Neuron (in vitro differentiated cells): ENCODE data around the gene SRPK2.

ENCODE experiments used
- H2AFZ ChIP-seq: one replicate; pipeline ENCODE4 v1.6.1; 2013; ENCODE audit warnings: low read depth, mild to moderate bottlenecking, inconsistent platforms, low read length, moderate library complexity
- H3K27me3 ChIP-seq: one replicate; pipeline ENCODE4 v1.6.1; 2013; ENCODE audit warnings: low read length; ENCODE audit not compliant: insufficient read depth
- H3K36me3 ChIP-seq: one replicate; pipeline ENCODE4 v1.6.1; 2013; ENCODE audit warnings: low read length; ENCODE audit not compliant: insufficient read depth
- H3K4me1 ChIP-seq: one replicate; pipeline ENCODE4 v1.6.1; 2013; ENCODE audit warnings: low read length; ENCODE audit not compliant: insufficient read depth
- H3K4me3 ChIP-seq: 2 replicates; pipeline ENCODE4 v1.5.1; 2013; ENCODE audit warnings: mild to moderate bottlenecking, low read length, moderate library complexity
- H3K9me3 ChIP-seq: one replicate; pipeline ENCODE4 v1.6.1; 2013; ENCODE audit warnings: low read length

The SRPK2 gene

DNA sequence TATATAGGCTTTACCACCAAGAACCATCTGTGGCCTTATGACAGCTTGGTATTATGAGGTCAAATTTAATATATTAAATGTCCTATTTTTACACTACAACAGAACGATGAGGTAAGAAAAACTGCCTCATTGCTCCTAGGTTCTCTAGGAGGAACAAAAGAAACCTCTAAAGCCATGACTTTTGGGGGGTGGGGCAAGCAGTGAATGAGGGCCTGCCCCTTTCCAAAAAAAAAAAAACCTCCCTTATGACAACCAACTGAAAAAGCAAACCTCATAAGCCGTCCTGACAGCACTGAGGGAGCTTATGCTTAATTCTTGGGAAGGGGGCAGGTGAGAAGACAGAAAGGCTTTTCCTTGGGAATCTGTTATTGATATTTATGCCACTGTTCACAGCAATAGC, 258.1 kb downstream of the SRPK2 start:
- Histone ChIP-seq H3K9me3 (no peaks in the 10 kb centered on the region), H3K36me3 (peaks cover 15% of the 10 kb centered on the region), H3K4me1 (peaks cover 3% of the 10 kb centered on the region), H2AFZ (no peak overlapping the region), H3K27me3 (no peaks in the 10 kb centered on the region), H3K4me3 (no peak overlapping the region)

DNA sequence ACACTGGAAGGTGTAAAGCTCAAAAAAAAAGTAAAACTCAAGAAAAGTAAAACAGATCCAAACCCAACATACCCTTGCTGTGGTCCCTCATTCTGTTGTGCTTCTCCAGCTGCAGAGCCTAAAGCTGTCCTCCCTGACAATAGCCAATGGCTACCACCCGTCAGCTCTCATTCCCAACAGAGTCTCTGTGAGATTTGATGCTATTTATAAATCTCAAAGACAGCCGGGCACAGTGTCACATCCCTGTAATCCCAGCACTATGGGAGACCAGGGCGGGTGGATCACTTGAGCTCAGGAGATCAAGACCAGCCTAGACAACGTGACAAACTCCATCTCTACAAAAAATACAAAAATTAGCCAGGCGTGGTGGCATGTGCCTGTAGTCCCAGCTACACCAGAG, 258.7 kb downstream of the SRPK2 start:
- H3K36me3 ChIP-seq, result peaks cover 20% of the 10 kb centered on the region
- no peak overlapping the region for H3K4me3 ChIP-seq
- H2AFZ ChIP-seq, result no peak overlapping the region
- peaks cover 3% of the 10 kb centered on the region for H3K4me1 ChIP-seq
- H3K9me3 ChIP-seq, result no peaks in the 10 kb centered on the region
- H3K27me3 ChIP-seq, result no peaks in the 10 kb centered on the region

DNA sequence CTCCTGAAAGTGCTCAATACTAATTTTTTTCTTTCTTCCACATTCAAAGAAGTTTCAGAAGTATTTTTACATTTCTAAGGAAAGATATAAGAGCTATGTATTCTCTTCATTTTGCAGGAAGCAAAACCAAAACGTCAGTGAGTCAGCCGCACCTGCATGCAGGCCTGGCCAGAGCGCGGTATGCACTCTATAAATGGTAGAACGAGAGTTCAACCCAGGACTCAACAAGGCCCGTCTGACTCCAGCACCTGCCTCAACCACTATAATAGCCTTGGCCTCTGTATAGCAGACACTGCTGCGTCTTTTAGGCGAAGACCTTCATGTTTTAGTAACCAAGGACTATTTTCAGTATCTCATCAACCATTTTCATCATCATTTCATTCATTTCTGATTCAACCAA, 261.5 kb downstream of the SRPK2 start:
- Histone ChIP-seq H3K9me3 (no peaks in the 10 kb centered on the region), H2AFZ (no peak overlapping the region), H3K4me3 (no peak overlapping the region), H3K4me1 (peaks cover 6% of the 10 kb centered on the region), H3K36me3 (peaks cover 18% of the 10 kb centered on the region), H3K27me3 (no peaks in the 10 kb centered on the region)

- Histone ChIP-seq H2AFZ (no peak overlapping the region), H3K9me3 (no peaks in the 10 kb centered on the region), H3K4me1 (peaks cover 6% of the 10 kb centered on the region), H3K27me3 (no peaks in the 10 kb centered on the region), H3K36me3 (peaks cover 18% of the 10 kb centered on the region), H3K4me3 (no peak overlapping the region)
These were observed 262.2 kb downstream of the SRPK2 start for GRCh38 chr7:105126436-105126975.

DNA sequence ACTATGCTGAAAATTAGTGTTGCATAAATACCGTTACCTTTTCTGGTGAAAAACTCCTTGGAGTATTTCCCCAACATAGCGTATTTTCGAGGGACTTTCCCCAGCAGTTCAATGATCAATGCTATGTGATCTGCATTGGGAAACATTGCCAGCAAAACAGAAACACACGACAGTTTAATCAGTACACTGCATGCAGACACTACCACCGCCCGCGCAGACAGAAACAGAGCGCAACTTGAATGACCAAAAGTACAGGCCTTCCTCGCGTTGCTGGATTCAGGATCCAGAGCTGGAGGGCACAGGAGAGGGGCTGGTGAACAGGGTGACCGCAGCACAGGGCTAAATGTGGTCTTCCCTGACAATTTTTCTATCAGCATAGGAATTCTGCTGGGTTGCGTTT, 263.0 kb downstream of the SRPK2 start:
- peaks cover 6% of the 10 kb centered on the region for H3K4me1 ChIP-seq
- peaks cover 16% of the 10 kb centered on the region for H3K36me3 ChIP-seq
- no peak overlapping the region for H2AFZ ChIP-seq
- H3K27me3 ChIP-seq, result no peaks in the 10 kb centered on the region
- H3K9me3 ChIP-seq, result no peaks in the 10 kb centered on the region
- H3K4me3 ChIP-seq, result no peak overlapping the region

DNA sequence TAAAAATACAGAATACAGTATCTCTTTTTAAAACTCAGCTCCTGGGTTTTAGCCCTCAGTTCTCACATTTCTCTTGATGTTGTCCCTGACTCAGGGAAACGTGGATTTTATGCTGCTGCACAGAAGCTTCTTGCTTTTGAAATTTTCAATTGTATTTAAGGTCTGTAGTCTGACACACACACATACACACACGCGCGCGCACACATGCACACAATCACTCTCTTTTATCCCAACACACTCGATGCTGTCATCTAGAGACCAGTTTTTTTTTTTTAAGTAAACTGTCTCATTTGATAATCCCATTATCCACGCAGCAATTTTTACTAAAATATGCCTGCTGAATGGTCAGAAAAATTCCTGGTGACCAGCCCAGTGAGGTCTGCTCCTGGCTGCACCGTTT, 266.1 kb downstream of the SRPK2 start:
- no peak overlapping the region for H2AFZ ChIP-seq
- H3K36me3 ChIP-seq, result peaks cover 16% of the 10 kb centered on the region
- H3K4me3 ChIP-seq, result no peak overlapping the region
- peaks cover 20% of the 10 kb centered on the region for H3K4me1 ChIP-seq
- H3K27me3 ChIP-seq, result no peaks in the 10 kb centered on the region
- H3K9me3 ChIP-seq, result no peaks in the 10 kb centered on the region

- Histone ChIP-seq H3K4me3 (no peak overlapping the region), H3K9me3 (no peaks in the 10 kb centered on the region), H3K4me1 (peaks cover 20% of the 10 kb centered on the region), H3K27me3 (no peaks in the 10 kb centered on the region), H3K36me3 (peaks cover 36% of the 10 kb centered on the region), H2AFZ (no peak overlapping the region)
These were observed 269.8 kb downstream of the SRPK2 start for GRCh38 chr7:105118612-105119600.

GRCh38 chr7:105112440-105113418, 276.0 kb downstream of the SRPK2 start:
- no peaks in the 10 kb centered on the region for H3K9me3 ChIP-seq
- peaks cover under 1% of the 10 kb centered on the region for H3K4me1 ChIP-seq
- H3K27me3 ChIP-seq, result no peaks in the 10 kb centered on the region
- H2AFZ ChIP-seq, result no peak overlapping the region
- peaks cover 95% of the 10 kb centered on the region for H3K36me3 ChIP-seq
- H3K4me3 ChIP-seq, result no peak overlapping the region

GRCh38 chr7:105107458-105107857, 281.3 kb downstream of the SRPK2 start:
- no peaks in the 10 kb centered on the region for H3K27me3 ChIP-seq
- no peak overlapping the region for H2AFZ ChIP-seq
- no peak overlapping the region for H3K4me3 ChIP-seq
- peaks cover 91% of the 10 kb centered on the region for H3K36me3 ChIP-seq
- no peaks in the 10 kb centered on the region for H3K4me1 ChIP-seq
- no peaks in the 10 kb centered on the region for H3K9me3 ChIP-seq

GRCh38 chr7:105106473-105106872, 282.2 kb downstream of the SRPK2 start:
- Histone ChIP-seq H3K36me3 (peaks cover 88% of the 10 kb centered on the region), H2AFZ (no peak overlapping the region), H3K4me3 (no peak overlapping the region), H3K27me3 (no peaks in the 10 kb centered on the region), H3K9me3 (no peaks in the 10 kb centered on the region), H3K4me1 (no peaks in the 10 kb centered on the region)

GRCh38 chr7:105105579-105105978, 283.1 kb downstream of the SRPK2 start:
- H3K9me3 ChIP-seq, result no peaks in the 10 kb centered on the region
- H3K27me3 ChIP-seq, result no peaks in the 10 kb centered on the region
- H3K4me1 ChIP-seq, result no peaks in the 10 kb centered on the region
- no peak overlapping the region for H3K4me3 ChIP-seq
- no peak overlapping the region for H2AFZ ChIP-seq
- peaks cover 87% of the 10 kb centered on the region for H3K36me3 ChIP-seq

- H3K9me3 ChIP-seq, result no peaks in the 10 kb centered on the region
- H2AFZ ChIP-seq, result no peak overlapping the region
- no peaks in the 10 kb centered on the region for H3K4me1 ChIP-seq
- no peak overlapping the region for H3K4me3 ChIP-seq
- H3K36me3 ChIP-seq, result peaks cover 79% of the 10 kb centered on the region
- H3K27me3 ChIP-seq, result no peaks in the 10 kb centered on the region
These were observed 286.0 kb downstream of the SRPK2 start for GRCh38 chr7:105102557-105103352.
